ENCODE measurements around the gene FBN3.

DNA sequence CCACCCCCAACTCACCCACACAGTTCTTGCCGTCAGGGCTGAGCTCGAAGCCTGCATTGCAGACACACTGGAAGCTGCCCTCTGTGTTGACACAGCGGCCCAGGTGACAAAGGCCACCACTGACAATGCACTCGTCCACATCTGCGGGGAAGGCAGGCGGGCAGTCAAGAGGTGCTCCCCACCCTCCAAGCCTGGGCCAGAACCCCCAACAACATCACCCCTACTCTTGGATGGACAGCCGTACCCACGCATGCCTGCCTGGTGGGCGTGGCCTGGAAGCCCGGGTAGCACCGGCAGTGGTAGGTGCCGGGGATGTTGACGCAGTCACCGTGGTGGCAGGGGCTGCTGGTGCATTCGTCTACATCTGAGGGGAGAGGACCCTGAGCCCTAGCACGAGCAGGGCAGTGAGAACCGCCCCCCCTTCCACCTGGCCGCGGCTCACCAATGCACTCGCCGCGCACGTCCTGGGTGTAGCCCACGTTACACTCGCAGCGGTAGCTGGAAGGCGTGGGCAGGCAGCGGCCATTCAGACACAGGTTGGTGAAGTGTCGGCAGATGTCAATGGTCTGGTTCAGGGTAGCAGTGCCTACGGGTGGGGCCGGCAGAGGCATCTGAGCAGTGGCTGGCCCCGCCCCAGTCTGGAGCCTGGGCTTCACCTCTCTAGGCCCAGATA, 13.3 kb downstream of the FBN3 start:
- no peak for TF ChIP-seq USF1 (IDR thresholded peaks at IDR 0.05)
- no peak for TF ChIP-seq MAX (IDR thresholded peaks at IDR 0.05)
- no peak for TF ChIP-seq CREB1 (IDR thresholded peaks at IDR 0.05; ENCODE audit: low read depth)
- no peak for TF ChIP-seq FOXM1 (IDR thresholded peaks at IDR 0.05; ENCODE audit: borderline replicate concordance, low read depth)
- TF ChIP-seq REST (IDR thresholded peaks at IDR 0.05; ENCODE audit: low read depth) = no peak
- TF ChIP-seq YY1 (IDR thresholded peaks at IDR 0.05; ENCODE audit: low read depth) = no peak
- TF ChIP-seq EGR1 (IDR thresholded peaks at IDR 0.05) = no peak
- TF ChIP-seq EP300 (IDR thresholded peaks at IDR 0.05; ENCODE audit: borderline replicate concordance) = no peak
- no peak for TF ChIP-seq TAF1 (IDR thresholded peaks at IDR 0.05; ENCODE audit: low read depth)
- no peak for TF ChIP-seq CEBPB (IDR thresholded peaks at IDR 0.05)
